ENCODE measurements around the gene CEBPZOS. TPM values are rescaled to one million over a fixed set of nuclear protein-coding genes. Genes with fewer than 3 reads are reported as not detected.
"Not testable (repeated sequence)": the region's sequence is repeated elsewhere in the genome, so short reads cannot be mapped to it uniquely, and the experiment has no call there.

Gene CEBPZOS
- total RNA-seq, 1 donor, result 27.6 TPM

DNA sequence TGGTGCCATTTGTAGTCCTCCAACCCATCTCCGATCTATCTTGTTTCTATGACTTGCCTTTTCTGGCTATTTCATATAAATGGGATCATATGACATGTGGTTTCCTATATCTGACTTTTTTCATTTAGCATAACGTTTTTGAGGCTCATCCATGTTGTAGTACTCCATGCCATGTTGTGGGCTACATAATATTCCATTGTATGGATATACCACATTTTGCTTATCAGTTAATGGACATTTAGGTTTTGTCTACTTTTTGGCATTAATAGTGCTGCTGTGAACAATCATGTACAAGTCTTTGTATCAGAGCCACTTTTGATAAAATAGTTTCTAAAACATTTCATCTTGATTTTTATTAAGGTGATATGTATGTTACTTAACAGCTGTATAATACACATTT, 7.4 kb downstream of the CEBPZOS start:
- TF ChIP-seq, protein P1, sequence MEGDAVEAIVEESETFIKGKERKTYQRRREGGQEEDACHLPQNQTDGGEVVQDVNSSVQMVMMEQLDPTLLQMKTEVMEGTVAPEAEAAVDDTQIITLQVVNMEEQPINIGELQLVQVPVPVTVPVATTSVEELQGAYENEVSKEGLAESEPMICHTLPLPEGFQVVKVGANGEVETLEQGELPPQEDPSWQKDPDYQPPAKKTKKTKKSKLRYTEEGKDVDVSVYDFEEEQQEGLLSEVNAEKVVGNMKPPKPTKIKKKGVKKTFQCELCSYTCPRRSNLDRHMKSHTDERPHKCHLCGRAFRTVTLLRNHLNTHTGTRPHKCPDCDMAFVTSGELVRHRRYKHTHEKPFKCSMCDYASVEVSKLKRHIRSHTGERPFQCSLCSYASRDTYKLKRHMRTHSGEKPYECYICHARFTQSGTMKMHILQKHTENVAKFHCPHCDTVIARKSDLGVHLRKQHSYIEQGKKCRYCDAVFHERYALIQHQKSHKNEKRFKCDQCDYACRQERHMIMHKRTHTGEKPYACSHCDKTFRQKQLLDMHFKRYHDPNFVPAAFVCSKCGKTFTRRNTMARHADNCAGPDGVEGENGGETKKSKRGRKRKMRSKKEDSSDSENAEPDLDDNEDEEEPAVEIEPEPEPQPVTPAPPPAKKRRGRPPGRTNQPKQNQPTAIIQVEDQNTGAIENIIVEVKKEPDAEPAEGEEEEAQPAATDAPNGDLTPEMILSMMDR (IDR thresholded peaks at IDR 0.05; ENCODE audit: insufficient read depth, low read length), result no peak
- DNase-seq (ENCODE audit: low read depth), result no peak
- no peak overlapping the region for H3K4me3 ChIP-seq (ENCODE audit: low read depth, low read length)

- not testable (repeated sequence) for DNase-seq (ENCODE audit: low read depth); H3K4me3 ChIP-seq (ENCODE audit: low read depth, low read length)
Observed at GRCh38 chr2:37205071-37205661, 8.9 kb downstream of the CEBPZOS start.

DNA sequence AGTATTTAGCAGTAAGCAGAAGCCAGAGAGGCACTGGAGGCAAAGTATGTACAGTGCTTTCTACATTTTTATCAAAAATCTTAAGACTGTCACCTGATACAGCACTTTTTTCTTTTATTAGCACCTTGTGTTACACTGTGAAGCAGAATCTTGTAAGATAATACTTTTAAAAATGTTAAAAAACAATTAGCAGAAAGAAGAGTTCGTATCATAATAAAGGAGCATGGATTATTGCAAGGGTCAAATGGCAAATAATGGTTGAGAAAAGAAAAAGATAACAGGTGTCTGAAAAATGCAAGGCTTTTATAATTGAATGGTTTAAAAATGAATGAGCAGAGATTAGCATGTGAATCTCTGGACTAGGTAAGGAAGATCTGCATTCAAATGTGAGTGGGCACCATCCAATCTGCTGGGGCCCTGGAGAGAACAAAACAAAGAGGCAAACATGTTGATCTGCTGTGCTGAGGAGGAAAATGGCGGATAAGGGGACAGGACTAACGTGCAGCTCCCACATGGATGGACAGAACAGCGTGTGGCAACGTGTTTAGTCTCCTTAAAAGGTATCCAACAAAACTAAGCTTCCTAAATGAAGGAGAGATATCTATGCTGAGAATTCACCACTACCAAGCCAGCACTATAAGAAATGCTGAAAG, 9.5 kb downstream of the CEBPZOS start:
- H3K4me3 ChIP-seq (ENCODE audit: low read depth, low read length), result no peak overlapping the region

DNA sequence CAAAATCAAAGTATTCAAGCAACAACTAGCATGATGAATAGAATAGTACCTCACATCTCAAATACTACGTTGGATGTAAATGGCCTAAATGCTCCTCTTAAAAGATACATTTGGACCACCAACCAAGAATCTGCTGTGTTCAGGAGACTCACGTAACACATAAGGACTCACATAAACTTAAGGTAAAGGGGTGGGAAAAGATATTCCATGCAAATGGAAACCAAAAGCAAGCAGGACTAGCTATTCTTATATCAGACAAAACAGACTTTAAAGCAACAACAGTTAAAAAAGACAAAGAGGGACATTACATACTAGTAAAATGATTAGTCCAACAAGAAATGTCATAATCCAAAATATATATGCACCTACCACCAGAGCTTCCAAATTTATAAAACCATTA, 10.5 kb downstream of the CEBPZOS start:
- not testable (repeated sequence) for DNase-seq (ENCODE audit: low read depth); H3K4me3 ChIP-seq (ENCODE audit: low read depth, low read length)

More for the DNA sequence above, 9.5 kb downstream of the CEBPZOS start:
- no peak for DNase-seq (ENCODE audit: low read depth)
- TF ChIP-seq, protein P1 (IDR thresholded peaks at IDR 0.05; ENCODE audit: insufficient read depth, low read length), result no peak

GRCh38 chr2:37211212-37211611, 14.9 kb downstream of the CEBPZOS start:
- no peak overlapping the region for H3K4me3 ChIP-seq (ENCODE audit: low read depth, low read length)
- no peak for DNase-seq (ENCODE audit: low read depth)
- TF ChIP-seq, protein P1 (IDR thresholded peaks at IDR 0.05; ENCODE audit: insufficient read depth, low read length), result no peak

GRCh38 chr2:37211939-37212338, 15.6 kb downstream of the CEBPZOS start:
- no peak for DNase-seq (ENCODE audit: low read depth)
- H3K4me3 ChIP-seq (ENCODE audit: low read depth, low read length), result no peak overlapping the region
- TF ChIP-seq, protein P1 (IDR thresholded peaks at IDR 0.05; ENCODE audit: insufficient read depth, low read length), result no peak

DNA sequence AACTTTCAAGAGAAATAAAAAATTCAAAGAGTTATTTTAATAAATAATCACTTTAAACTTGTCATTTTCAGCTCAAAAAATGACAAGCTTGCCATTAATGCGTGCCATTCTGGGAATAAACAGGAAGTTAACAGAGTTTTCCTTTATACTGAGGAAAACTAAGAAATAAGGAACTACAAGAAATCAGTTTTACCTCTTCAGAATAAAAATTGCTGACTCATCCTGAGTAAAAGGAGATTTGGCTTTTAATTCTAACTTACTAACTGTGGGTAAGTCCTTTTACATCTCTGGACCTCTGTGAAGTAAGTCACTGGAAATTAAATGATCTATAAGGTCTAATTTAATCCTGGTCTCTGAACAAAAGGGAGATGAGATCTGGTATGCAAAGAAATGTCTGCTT, 19.0 kb downstream of the CEBPZOS start:
- TF ChIP-seq, protein P1 (IDR thresholded peaks at IDR 0.05; ENCODE audit: insufficient read depth, low read length), result no peak
- H3K4me3 ChIP-seq (ENCODE audit: low read depth, low read length), result no peak overlapping the region
- peak; percentile 39 for DNase-seq (ENCODE audit: low read depth)

DNA sequence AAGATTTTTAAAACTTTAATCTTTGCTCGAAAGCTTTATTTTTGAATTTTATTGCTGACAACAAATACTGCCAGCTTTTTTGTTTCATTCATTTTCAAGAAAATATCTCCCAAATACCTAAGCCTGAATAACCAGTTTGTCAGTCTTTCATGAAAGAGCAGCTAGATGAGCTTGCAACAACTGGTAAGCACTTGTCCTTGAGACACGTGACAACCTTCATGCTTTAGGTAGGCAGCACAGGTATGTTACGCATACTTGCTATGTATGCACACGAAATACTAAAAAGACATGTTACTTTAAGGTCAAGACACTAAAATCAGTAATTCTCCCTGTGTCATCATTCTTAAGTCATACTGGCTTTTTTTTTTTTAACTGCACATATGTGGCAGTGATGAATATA, 22.8 kb downstream of the CEBPZOS start:
- TF ChIP-seq, protein P1 (IDR thresholded peaks at IDR 0.05; ENCODE audit: insufficient read depth, low read length), result no peak
- DNase-seq (ENCODE audit: low read depth), result no peak

More for the DNA sequence above, 22.8 kb downstream of the CEBPZOS start:
- H3K4me3 ChIP-seq (ENCODE audit: low read depth, low read length), result no peak overlapping the region

Measured in fibroblast of the aortic adventitia (primary cell).